HCT116 (cell line): Measurements from ENCODE around the gene ZNF302. TPM values are rescaled to one million over a fixed set of nuclear protein-coding genes. Genes with fewer than 3 reads are reported as not detected.
A peak's percentile ranks its signal among the peaks of the same experiment; 100 is the strongest.

ENCODE experiments used
- ATAC-seq: fragments of 200-7000 bp; cut with Tn5 transposase; 2 replicates; pipeline ENCODE4 v1.9.1; 2020; ENCODE audit warnings: mild to moderate bottlenecking, moderate library complexity
- BruUV-seq: library from RNA; stranded (reverse); fragments of 400-500 nt; replicated peaks from 2 replicates; lab custom pipeline; 2021; lab: Mats Ljungman, UMichigan
- CTCF ChIA-PET: fragments of 300-600 bp; sonication (Branson Sonifier 250); formaldehyde crosslinking; loops from one replicate; lab custom pipeline; 2021; ENCODE audit warnings: antibody characterized with exemption; lab: Charles Lee
- POLR2A ChIA-PET: fragments of 300-600, 350-600 bp; sonication (Branson Sonifier 250); formaldehyde crosslinking; loops from one replicate; lab custom pipeline; 2021; ENCODE audit warnings: antibody characterized with exemption; lab: Charles Lee
- RAD21 ChIA-PET, 2 experiments: fragments of 300-600 bp; sonication (Branson Sonifier 250); formaldehyde crosslinking; loops; one replicate each; lab custom pipeline; 2023; ENCODE audit warnings: low total read pairs in 2 of 2; ENCODE audit not compliant: uncharacterized antibody in 2 of 2, unreplicated experiment in 2 of 2, low non-redundant PET in 1 of 2; lab: Charles Lee
- DNase-seq: peaks from one replicate; pipeline ENCODE4 v3.0.0-alpha.2; 2010; ENCODE audit warnings: low read depth, low spot score
- H2AFZ ChIP-seq: fragments of 200-600 bp; shearing (Covaris generic), sonication (generic); 2 replicates; pipeline ENCODE4 v1.6.1; 2017; ENCODE audit warnings: low read depth, mixed run types, mixed read lengths, antibody characterized with exemption, low read length; ENCODE audit not compliant: poor library complexity, severe bottlenecking
- H3K27ac ChIP-seq: 2 replicates; pipeline ENCODE4 v1.5.1; 2012; ENCODE audit warnings: low read depth, low read length
- H3K27me3 ChIP-seq: fragments of 200-600 bp; sonication (generic); 2 replicates; pipeline ENCODE4 v1.6.1; 2016; ENCODE audit warnings: mixed run types, low read length, mixed read lengths; ENCODE audit not compliant: insufficient read depth
- H3K36me3 ChIP-seq, 2 experiments: fragments of 200-500 bp in 1 of 2; fragments of 200-600 bp in 1 of 2; sonication (Bioruptor generic) in 1 of 2; sonication (generic) in 1 of 2; 2 replicates each; pipeline versions ENCODE4 v1.5.1 to v1.6.1; 2014 to 2016; ENCODE audit warnings: low read length in 2 of 2, inconsistent platforms in 1 of 2, mixed read lengths in 1 of 2, mixed run types in 1 of 2; ENCODE audit not compliant: insufficient read depth in 2 of 2, control insufficient read depth in 1 of 2
- H3K4me1 ChIP-seq, 2 experiments: fragments of 200-600 bp in 1 of 2; sonication (generic) in 1 of 2; 2 replicates each; pipeline versions ENCODE4 v1.5.1 to v1.6.1; 2012 to 2017; ENCODE audit warnings: low read length in 2 of 2, inconsistent platforms in 1 of 2, mild to moderate bottlenecking in 1 of 2, mixed read lengths in 1 of 2, mixed run types in 1 of 2, moderate library complexity in 1 of 2; ENCODE audit not compliant: insufficient read depth in 2 of 2, control insufficient read depth in 1 of 2
- H3K4me2 ChIP-seq: fragments of 200-600 bp; sonication (generic); 2 replicates; pipeline ENCODE4 v1.6.1; 2017; ENCODE audit warnings: mixed run types, low read length, mixed read lengths
- H3K4me3 ChIP-seq, 2 experiments: fragments of 200-600 bp in 1 of 2; sonication (generic) in 1 of 2; replicated peaks in 1 of 2; 2 replicates each; pipeline ENCODE4 v1.5.1; 2011 to 2016; ENCODE audit warnings: low read length in 2 of 2, control low read depth in 1 of 2, low read depth in 1 of 2, mild to moderate bottlenecking in 1 of 2, mixed read lengths in 1 of 2, mixed run types in 1 of 2
- H3K79me2 ChIP-seq: fragments of 200-600 bp; sonication (generic); 2 replicates; pipeline ENCODE4 v1.6.1; 2017; ENCODE audit warnings: mild to moderate bottlenecking, mixed run types, low read length, moderate library complexity, mixed read lengths; ENCODE audit not compliant: insufficient read depth
- H3K9ac ChIP-seq: fragments of 200-600 bp; sonication (generic); 2 replicates; pipeline ENCODE4 v1.6.1; 2016; ENCODE audit warnings: low read length, mixed read lengths
- H3K9me2 ChIP-seq: fragments of 200-600 bp; sonication (generic), shearing (Covaris generic); 2 replicates; pipeline ENCODE4 v1.6.1; 2017; ENCODE audit warnings: mixed run types, mild to moderate bottlenecking, moderate library complexity; ENCODE audit not compliant: insufficient read depth
- H3K9me3 ChIP-seq, 2 experiments: fragments of 200-500 bp in 1 of 2; fragments of 200-600 bp in 1 of 2; sonication (Bioruptor generic) in 1 of 2; sonication (generic) in 1 of 2; 2 replicates each; pipeline ENCODE4 v1.6.1; 2014 to 2017; ENCODE audit warnings: low read length in 2 of 2, mixed read lengths in 2 of 2, inconsistent platforms in 1 of 2, low read depth in 1 of 2, mild to moderate bottlenecking in 1 of 2, mixed run types in 1 of 2, moderate library complexity in 1 of 2; ENCODE audit not compliant: control insufficient read depth in 1 of 2, insufficient read depth in 1 of 2
- H4K20me1 ChIP-seq: fragments of 200-600 bp; sonication (generic), shearing (Covaris generic); 2 replicates; pipeline ENCODE4 v1.6.1; 2017; ENCODE audit warnings: mixed run types, mild to moderate bottlenecking, moderate library complexity; ENCODE audit not compliant: insufficient read depth
- CTCF ChIP-seq, 3 experiments: fragments of 200-600 bp in 1 of 3; sonication (generic) in 1 of 3; IDR thresholded peaks in 2 of 3; conservative IDR thresholded peaks in 1 of 3; 2 replicates each; pipeline ENCODE4 v1.5.1; 2012 to 2017; ENCODE audit warnings: low read depth in 2 of 3, low read length in 2 of 3, antibody characterized with exemption in 1 of 3, borderline replicate concordance in 1 of 3, control low read depth in 1 of 3, mild to moderate bottlenecking in 1 of 3, mixed read lengths in 1 of 3, mixed run types in 1 of 3, moderate library complexity in 1 of 3; ENCODE audit not compliant: insufficient read depth in 1 of 3
- EGR1 ChIP-seq: IDR thresholded peaks from 2 replicates; pipeline ENCODE4 v1.6.1; 2012; ENCODE audit warnings: low read depth
- SP1 ChIP-seq: IDR thresholded peaks from 2 replicates; pipeline ENCODE4 v1.6.1; 2012; ENCODE audit warnings: low read depth
- YY1 ChIP-seq: IDR thresholded peaks from 2 replicates; pipeline ENCODE4 v1.6.1; 2011; ENCODE audit warnings: low read length, low read depth, moderate library complexity, mild to moderate bottlenecking; ENCODE audit not compliant: insufficient replicate concordance; ENCODE audit errors: extremely low read depth
- ZBTB33 ChIP-seq: IDR thresholded peaks from 2 replicates; pipeline ENCODE4 v1.6.1; 2011; ENCODE audit warnings: mild to moderate bottlenecking, low read length, moderate library complexity; ENCODE audit not compliant: insufficient replicate concordance; ENCODE audit errors: extremely low read depth
- ZFX ChIP-seq: fragments of 450-650 bp; IDR thresholded peaks from 2 replicates; pipeline ENCODE4 v1.6.1; 2017
- intact Hi-C: fragments of 100-400 bp; cut with micrococcal nuclease; formaldehyde crosslinking; loops from 2 replicates; pipeline ENCODE4 v1.10.0; 2022
- total RNA-seq: library from RNA; stranded (reverse); gene quantifications from one replicate; pipeline ENCODE4 v1.2.1, GENCODE V29; 2021; ENCODE audit not compliant: unreplicated experiment

The ZNF302 gene
- total RNA-seq, 1 experiment from 2014 or later: 9.9 TPM

DNA sequence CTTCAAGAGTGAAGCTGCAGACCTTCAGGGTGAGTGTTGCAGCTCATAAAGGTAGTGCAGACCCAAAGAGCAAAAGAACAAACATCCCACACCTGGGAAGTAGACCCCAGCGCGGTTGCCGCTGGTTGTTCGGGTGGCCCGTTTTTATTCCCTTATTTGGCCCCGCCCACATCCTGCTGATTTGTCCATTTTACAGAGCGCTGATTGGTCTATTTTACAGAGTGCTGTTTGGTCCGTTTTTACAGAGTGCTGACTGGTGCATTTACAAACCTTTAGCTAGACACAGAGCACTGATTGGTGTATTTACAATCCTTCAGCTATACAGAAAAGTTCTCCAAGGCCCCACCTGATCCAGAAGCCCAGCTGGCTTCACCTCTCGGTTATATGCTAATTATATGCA is 1.6 kb upstream of the ZNF302 start:
- peak overlapping the region; percentile 90 for H3K4me2 ChIP-seq
- H4K20me1 ChIP-seq: no peaks in the 10 kb centered on the region
- ChIA-PET CTCF (no interaction called here), POLR2A (no interaction called here), RAD21 (no interaction called here)
- peaks cover 8 to 20% of the 10 kb centered on the region in 2 experiments; a peak in 3 of 4 replicates for H3K36me3 ChIP-seq
- H3K27me3 ChIP-seq: no peaks in the 10 kb centered on the region
- no peak overlapping the region for H3K27ac ChIP-seq
- H3K4me3 ChIP-seq: peak overlapping the region; percentile 74 to 80
- H2AFZ ChIP-seq: no peak overlapping the region
- no peak for TF ChIP-seq ZBTB33
- TF ChIP-seq ZFX: no peak
- TF ChIP-seq EGR1: no peak
- TF ChIP-seq SP1: no peak
- TF ChIP-seq YY1: no peak
- no peak for TF ChIP-seq CTCF (IDR thresholded peaks at IDR 0.05 in 2 of 3, conservative IDR thresholded peaks at IDR 0.05 in 1 of 3; ENCODE audit: borderline replicate concordance in 1 of 3, insufficient read depth in 1 of 3, low read depth in 2 of 3, low read length in 2 of 3)
- no peaks in the 10 kb centered on the region for H3K9me2 ChIP-seq
- 0 out of 2 replicates have a peak, but pooled peaks cover 4% of the 10 kb centered on the region for H3K79me2 ChIP-seq
- no peaks in the 10 kb centered on the region for H3K9me3 ChIP-seq
- intact Hi-C loops: no loop called here
- ATAC-seq (no peak), DNase-seq (no peak)
- BruUV-seq: no TSS peak
- H3K4me1 ChIP-seq: peaks cover 7 to 15% of the 10 kb centered on the region in 2 experiments
- no peak overlapping the region; the same call in 1 of the 2 replicates for H3K9ac ChIP-seq
